GM23338 (cell line): ENCODE measurements around the gene HTR4.

ENCODE experiments used
- CREB1 ChIP-seq: fragments of 250-450 bp; sonication (Bioruptor Pico); IDR thresholded peaks from 2 replicates; pipeline ENCODE4 v1.5.0; 2020; ENCODE audit warnings: low read depth, mild to moderate bottlenecking, moderate library complexity
- CTCF ChIP-seq, 2 experiments: fragments of 200-600 bp in 1 of 2; sonication (generic) in 1 of 2; conservative IDR thresholded peaks; 2 replicates each; pipeline versions ENCODE4 v1.5.1 to v1.6.1; 2016 to 2017; ENCODE audit warnings: antibody characterized with exemption in 2 of 2, low read depth in 2 of 2, mild to moderate bottlenecking in 2 of 2, moderate library complexity in 1 of 2
- ETS1 ChIP-seq: IDR thresholded peaks from 2 replicates; pipeline ENCODE4 v1.6.1; 2016; ENCODE audit warnings: antibody characterized with exemption
- EZH2 ChIP-seq: fragments of 200-600 bp; sonication (generic); IDR thresholded peaks from one replicate; pipeline ENCODE4 v1.8.0; 2017; ENCODE audit warnings: antibody characterized with exemption, mild to moderate bottlenecking, low read depth; ENCODE audit not compliant: unreplicated experiment
- EZH2phosphoT487 ChIP-seq: fragments of 200-600 bp; sonication (generic); IDR thresholded peaks from one replicate; pipeline ENCODE4 v1.8.1; 2018; ENCODE audit warnings: antibody characterized with exemption; ENCODE audit not compliant: unreplicated experiment
- JUNB ChIP-seq: IDR thresholded peaks from one replicate; pipeline ENCODE4 v1.6.1; 2016; ENCODE audit warnings: antibody characterized with exemption; ENCODE audit not compliant: unreplicated experiment
- NANOG ChIP-seq: IDR thresholded peaks from 2 replicates; pipeline ENCODE4 v1.6.1; 2016; ENCODE audit warnings: antibody characterized with exemption, borderline replicate concordance
- POLR2AphosphoS5 ChIP-seq: IDR thresholded peaks from 2 replicates; pipeline ENCODE4 v1.6.1; 2016; ENCODE audit warnings: antibody characterized with exemption, low read depth
- REST ChIP-seq: IDR thresholded peaks from one replicate; pipeline ENCODE4 v1.6.1; 2018; ENCODE audit warnings: antibody characterized with exemption; ENCODE audit not compliant: unreplicated experiment
- STAT1 ChIP-seq: IDR thresholded peaks from one replicate; pipeline ENCODE4 v1.6.1; 2016; ENCODE audit warnings: antibody characterized with exemption; ENCODE audit not compliant: unreplicated experiment
- ZNF114 ChIP-seq: fragments of 250-450 bp; sonication (Bioruptor Pico); IDR thresholded peaks from 2 replicates; pipeline ENCODE4 v1.5.0; 2020; ENCODE audit warnings: mild to moderate bottlenecking, moderate library complexity
- ZNF331 ChIP-seq: fragments of 250-450 bp; sonication (Bioruptor Pico); IDR thresholded peaks from 2 replicates; pipeline ENCODE4 v1.5.0; 2020; ENCODE audit warnings: low read depth, mild to moderate bottlenecking, moderate library complexity
- ZNF462 ChIP-seq: fragments of 250-450 bp; sonication (Bioruptor Pico); IDR thresholded peaks from 2 replicates; pipeline ENCODE4 v1.5.0; 2020; ENCODE audit warnings: mild to moderate bottlenecking, moderate library complexity

GRCh38 chr5:148471379-148471778 lies 182.9 kb downstream of the HTR4 start:
- TF ChIP-seq CTCF (conservative IDR thresholded peaks at IDR 0.05; ENCODE audit: low read depth in 2 of 2) (no peak), EZH2 (no peak), POLR2AphosphoS5 (no peak), EZH2phosphoT487 (no peak), REST (no peak), ZNF331 (CRISPR knock-in tag) (no peak), ETS1 (no peak), CREB1 (no peak), JUNB (no peak), STAT1 (no peak), ZNF462 (no peak), NANOG (no peak), ZNF114 (CRISPR knock-in tag) (no peak)
